ENCODE data around the gene KANSL1.
"Not testable (repeated sequence)": the region's sequence is repeated elsewhere in the genome, so short reads cannot be mapped to it uniquely, and the experiment has no call there.

KANSL1 gene, protein sequence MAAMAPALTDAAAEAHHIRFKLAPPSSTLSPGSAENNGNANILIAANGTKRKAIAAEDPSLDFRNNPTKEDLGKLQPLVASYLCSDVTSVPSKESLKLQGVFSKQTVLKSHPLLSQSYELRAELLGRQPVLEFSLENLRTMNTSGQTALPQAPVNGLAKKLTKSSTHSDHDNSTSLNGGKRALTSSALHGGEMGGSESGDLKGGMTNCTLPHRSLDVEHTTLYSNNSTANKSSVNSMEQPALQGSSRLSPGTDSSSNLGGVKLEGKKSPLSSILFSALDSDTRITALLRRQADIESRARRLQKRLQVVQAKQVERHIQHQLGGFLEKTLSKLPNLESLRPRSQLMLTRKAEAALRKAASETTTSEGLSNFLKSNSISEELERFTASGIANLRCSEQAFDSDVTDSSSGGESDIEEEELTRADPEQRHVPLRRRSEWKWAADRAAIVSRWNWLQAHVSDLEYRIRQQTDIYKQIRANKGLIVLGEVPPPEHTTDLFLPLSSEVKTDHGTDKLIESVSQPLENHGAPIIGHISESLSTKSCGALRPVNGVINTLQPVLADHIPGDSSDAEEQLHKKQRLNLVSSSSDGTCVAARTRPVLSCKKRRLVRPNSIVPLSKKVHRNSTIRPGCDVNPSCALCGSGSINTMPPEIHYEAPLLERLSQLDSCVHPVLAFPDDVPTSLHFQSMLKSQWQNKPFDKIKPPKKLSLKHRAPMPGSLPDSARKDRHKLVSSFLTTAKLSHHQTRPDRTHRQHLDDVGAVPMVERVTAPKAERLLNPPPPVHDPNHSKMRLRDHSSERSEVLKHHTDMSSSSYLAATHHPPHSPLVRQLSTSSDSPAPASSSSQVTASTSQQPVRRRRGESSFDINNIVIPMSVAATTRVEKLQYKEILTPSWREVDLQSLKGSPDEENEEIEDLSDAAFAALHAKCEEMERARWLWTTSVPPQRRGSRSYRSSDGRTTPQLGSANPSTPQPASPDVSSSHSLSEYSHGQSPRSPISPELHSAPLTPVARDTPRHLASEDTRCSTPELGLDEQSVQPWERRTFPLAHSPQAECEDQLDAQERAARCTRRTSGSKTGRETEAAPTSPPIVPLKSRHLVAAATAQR (N-terminal part only)

DNA sequence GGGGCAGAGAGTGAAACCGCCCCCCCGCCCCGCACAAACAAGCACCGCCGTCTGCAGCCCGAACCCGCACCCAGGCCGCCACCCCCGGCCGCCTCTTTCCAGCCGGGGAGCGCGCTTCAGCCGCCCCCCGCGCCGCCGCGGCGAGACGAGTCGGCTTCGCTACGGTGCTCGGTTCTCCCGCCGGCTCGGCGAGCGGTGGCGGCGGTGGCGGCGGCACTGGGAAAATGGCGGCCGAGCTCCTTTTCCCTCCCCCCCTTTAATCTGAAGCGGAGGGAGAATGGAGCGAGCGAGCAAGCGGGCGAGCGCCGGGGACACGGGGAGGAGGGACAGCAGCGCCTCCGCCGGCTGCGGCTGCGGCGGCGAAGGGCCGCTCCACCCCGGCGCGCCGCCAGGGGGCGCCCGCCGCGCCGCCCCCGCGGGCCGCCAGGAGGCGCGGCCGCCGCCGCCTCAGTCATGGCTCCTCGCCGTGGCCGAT lies at the start of gene KANSL1:
KANSL1 (minus strand) TSS at position 279 of the 475 bp plus-strand sequence. CDS start 21,286 bp downstream, outside the sequence.
- DNase-seq (ENCODE audit: low spot score): peak; percentile 95

DNA sequence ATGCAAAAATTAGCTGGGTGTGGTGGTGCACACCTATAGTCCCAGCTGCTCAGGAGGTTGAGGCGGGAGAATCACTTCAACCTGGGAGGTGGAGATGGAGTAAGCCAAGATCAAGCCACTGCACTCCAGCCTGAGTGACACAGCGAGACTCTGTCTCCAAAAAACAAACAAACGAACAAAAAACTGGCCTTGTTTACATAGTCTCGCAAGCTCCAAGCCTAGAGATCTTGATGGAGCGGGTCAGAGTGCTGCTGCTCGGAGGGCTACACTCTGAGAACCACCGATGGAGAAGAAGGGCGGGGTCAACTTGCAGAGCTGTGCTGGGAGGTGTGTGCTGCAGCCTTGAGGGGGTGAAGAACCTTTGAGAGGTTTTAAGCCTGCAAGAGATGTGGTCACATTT lies 38.1 kb upstream of the KANSL1 start:
- DNase-seq (ENCODE audit: low spot score): not testable (repeated sequence)

DNA sequence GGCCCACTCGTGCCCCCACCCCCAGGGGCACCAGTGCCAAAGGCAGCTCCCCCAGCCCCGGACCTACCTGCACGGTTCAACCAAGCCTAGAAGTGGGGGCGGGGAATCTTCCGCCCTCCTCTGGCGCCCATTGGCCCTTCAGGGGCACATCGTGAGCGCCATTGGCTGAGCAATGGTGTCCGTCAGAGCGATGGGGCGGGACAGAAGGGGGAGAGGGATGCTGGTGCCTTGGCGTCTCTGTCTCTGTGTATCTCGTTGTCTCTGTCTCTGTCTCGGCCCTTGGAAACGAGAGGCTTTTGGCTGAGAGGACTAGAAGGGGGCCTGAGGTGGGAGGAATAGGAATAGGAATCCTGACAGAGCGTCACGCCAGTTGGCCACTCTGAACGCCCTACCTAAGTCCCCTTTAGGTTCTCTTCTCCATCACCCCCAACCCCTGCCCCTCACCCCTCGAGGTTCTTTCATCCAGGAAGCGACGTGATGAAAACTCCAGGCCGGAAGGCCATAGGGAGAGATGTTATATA lies 32.1 kb upstream of the KANSL1 start:
- peak; percentile 97 for DNase-seq (ENCODE audit: low spot score)

DNA sequence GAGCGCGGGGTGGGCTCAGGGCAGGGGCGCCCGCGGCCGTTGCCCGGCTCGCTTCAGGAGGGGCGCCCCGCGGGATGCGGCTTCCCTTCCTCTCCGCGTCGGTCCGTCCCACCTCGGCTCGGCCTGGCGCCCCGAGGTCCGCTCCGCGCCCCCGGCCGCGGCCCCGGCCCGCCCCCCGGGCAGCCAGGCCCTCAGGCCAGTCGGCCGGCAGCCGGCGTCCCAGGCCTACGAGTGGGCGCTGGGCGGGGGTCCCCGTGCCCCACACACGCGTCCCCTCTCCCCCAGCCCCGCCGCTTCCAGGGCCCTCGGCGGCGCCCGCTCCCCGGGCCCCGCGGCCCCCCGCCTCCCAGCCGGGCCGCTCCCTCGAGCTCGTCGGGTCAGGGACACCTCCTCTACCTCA lies 31.6 kb upstream of the KANSL1 start:
- DNase-seq (ENCODE audit: low spot score): peak; percentile 16

DNA sequence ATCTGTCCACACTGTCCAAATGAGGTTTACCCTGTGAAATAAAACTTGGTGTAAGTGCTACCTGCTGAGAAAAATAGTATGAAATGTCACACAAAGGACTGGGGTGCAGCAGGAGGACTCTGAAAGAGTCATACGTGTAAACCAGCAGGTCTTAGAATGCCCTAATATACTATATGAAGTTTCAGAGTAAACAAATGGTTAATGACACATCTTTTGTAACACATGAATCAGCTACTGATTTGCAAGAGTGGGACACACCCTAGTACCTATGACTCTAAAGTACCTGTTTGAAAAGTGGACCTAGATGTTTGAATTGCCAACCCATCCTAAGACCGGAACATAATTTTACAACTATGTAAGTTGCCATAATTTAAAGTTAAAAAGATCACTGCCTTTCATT lies 29.8 kb upstream of the KANSL1 start:
- not testable (repeated sequence) for DNase-seq (ENCODE audit: low spot score)

DNA sequence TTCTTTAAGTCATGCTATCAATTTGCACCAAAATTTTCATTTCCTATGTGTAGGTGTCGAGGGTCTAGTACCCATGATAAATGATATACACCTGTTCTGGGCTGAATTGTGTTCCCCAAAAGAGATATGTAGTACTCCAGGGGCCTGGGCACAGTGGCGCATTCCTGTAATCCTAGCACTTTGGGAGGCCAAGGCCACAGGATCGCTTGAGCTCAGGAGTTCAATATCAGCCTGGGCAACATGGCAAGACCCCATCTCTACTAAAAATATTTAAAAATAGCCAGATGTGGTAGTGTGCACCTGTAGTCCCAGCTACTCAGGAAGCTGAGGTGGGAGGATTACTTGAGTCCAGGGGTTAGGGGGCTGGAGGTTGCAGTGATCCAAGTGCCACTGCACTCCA lies 23.5 kb upstream of the KANSL1 start:
- DNase-seq (ENCODE audit: low spot score): no peak

DNA sequence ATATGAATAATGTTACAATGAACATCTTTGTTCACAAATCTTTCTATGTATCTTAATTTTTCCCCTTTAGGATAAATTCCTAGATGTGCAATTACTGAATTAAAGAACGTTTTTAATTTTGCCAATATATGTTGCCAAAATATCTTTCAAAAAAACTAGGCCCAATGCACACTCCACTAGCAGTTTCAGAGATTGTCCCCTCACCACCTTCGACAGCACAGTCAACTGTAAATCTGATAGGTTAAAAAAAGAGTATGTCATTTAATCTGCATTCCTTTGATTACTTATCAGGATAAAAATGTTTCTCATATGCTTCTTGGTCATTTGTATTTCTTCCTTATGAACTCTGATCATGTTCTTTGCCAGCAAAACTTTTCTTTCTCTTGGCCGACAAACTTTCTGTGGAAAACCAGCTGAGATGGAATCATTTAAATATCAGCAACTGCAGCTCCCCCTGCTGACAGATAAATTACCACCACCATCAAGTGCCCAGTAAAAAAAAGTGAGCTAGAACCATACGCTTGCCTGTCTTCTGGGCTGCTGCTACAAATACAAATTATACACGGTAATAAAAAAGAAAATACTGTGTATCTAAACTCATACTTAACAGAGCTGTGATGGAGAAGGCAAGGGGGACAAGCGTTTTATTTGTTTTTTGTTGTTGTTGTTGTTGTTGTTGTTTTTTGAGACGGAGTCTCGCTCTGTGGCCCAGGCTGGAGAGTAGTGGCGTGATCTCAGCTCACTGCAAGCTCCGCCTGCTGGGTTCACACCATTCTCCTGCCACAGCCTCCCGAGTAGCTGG lies 19.6 kb upstream of the KANSL1 start:
- DNase-seq (ENCODE audit: low spot score): peak; percentile 83

DNA sequence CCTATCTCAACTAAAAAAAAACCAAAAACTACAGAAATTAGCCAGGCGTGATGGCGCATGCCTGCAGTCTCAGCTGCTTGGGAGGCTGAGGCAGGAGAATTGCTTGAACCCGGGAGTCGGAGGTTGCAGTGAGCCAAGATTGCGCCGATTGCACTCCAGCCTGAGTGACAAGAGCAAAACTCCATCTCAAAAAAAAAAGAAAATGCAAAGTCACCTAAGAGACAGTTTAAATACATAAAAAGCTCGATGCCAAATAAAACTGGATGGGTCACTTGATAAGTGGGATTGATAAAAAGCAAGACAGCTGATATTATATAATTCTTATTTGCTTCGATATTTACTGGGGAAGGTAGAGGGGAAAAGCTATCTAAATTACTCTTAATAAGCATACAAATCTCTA lies 15.8 kb upstream of the KANSL1 start:
- no peak for DNase-seq (ENCODE audit: low spot score)

DNA sequence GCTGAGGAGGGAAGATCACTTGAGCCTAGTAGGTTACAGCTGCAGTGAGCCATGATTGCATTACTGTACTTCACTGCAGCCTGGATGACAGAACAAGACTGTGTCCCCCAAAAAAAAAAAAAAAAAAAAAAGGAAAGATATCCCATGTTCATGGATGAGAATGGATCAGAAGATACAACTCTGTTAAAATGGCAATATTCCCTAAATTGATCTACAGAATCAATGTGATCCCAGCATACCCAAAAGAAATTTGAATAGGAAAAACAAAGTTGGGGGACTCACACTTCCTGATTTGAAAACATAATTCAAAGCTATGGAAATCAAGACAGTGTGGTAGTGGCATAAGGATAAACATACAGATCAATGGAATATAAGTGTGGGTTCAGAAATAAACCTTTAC lies 12.7 kb upstream of the KANSL1 start:
- DNase-seq (ENCODE audit: low spot score): no peak

DNA sequence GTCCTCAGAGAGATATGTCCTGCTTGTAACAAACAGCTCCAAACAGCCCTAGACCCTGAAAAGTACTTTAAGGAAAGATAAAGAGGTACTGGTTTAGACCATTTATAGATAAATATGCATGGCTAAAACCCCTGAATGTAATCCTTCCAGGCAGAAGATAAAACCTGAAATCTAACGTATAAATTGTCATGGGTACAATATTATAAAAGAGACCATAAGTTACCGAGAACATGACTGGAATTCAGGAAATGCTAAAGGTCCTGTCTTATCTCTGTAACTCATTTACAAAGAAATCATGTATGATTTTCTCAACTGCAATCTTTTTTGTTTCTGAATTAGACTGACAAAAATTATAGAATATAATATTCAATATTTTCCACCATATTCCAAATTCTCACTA lies 9.2 kb upstream of the KANSL1 start:
- no peak for DNase-seq (ENCODE audit: low spot score)

DNA sequence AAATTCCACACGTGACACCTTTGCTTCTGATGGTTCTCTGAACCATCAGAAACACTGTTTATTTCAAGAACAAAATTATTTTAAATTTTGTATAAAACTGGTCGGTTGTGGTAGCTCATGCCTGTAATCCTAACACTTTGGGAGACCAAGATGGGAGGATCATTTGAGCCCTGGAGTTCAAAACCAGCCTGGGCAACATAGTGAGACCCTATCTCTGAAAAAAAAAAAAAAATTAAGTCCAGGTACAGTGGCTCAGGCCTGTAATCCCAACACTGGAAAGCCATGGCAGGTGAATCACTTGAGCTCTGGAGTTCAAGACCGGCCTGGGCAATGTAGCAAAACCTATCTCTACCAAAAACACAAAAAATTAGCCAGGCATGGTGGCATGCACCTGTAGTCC lies 8.3 kb upstream of the KANSL1 start:
- DNase-seq (ENCODE audit: low spot score): no peak

DNA sequence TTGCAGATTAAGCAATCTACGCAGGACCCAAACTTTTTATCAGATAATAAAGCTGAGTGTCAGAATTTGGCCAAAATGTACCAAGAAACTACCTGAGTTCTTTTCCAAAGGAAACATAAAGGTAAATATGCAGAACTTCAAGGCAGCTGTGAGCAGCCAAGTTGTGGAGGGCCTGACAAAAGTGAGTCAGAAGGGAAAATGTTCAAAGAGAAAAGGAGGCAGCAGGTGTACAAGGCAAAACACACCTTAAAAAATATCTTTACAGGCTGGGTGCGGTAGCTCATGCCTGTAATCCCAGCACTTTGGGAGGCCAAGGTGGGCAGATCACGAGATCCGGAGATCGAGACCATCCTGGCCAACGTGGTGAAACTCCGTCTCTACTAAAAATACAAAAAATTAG lies 7.0 kb upstream of the KANSL1 start:
- no peak for DNase-seq (ENCODE audit: low spot score)

DNA sequence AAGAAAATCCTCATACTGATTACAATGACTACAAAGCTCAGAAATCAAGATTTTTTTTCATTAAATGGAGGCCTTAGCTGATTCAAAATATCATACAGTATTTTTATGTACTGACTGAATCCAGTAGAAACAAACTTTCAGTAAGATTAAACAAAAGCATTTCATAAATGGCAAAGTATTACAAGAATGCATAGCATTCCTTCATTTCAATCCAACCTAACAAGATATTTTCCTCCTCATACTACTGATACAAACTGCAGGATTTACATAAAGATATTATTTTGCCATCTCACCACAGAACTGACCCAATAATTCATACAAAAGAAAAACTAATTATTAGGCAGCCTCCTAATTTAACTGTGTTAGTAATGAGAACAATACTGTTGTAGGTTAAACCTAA lies 6.2 kb upstream of the KANSL1 start:
- no peak for DNase-seq (ENCODE audit: low spot score)

DNA sequence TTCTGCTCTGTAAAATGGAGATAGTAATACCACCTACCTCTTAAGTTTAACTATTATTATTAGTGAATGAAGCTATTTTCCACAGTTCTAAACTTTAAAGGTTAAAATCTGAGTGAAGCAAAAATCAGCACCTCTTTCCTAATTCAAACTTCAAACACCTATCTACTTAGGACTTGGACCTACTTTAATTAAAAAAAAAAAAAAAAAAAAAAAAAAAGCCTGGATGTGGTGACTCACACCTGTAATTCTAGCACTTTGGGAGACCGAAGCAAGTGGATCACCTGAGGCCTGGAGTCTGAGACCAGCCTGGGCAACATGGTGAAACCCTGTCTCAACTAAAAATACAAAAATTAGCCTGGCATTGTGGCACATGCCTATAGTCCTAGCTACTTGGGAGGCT lies 5.0 kb upstream of the KANSL1 start:
- no peak for DNase-seq (ENCODE audit: low spot score)

DNA sequence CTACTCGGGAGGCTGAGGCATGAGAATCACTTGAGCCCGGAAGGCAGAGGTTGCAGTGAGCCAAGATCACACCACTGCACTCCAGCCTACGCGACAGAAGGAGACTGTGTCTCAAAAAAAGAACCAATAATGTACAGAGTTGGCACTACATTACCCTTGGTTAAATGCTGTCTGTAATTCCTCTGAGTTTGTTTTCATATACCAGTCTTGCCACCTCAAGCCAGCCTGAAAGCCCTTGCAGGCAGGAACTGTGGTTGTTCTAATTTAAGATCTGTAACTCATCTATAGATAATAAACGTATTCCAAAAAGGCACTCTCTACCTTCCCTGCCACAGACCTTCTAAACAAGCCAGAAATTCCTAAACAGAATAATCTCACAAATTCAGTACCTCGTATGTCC lies 4.3 kb upstream of the KANSL1 start:
- no peak for DNase-seq (ENCODE audit: low spot score)

DNA sequence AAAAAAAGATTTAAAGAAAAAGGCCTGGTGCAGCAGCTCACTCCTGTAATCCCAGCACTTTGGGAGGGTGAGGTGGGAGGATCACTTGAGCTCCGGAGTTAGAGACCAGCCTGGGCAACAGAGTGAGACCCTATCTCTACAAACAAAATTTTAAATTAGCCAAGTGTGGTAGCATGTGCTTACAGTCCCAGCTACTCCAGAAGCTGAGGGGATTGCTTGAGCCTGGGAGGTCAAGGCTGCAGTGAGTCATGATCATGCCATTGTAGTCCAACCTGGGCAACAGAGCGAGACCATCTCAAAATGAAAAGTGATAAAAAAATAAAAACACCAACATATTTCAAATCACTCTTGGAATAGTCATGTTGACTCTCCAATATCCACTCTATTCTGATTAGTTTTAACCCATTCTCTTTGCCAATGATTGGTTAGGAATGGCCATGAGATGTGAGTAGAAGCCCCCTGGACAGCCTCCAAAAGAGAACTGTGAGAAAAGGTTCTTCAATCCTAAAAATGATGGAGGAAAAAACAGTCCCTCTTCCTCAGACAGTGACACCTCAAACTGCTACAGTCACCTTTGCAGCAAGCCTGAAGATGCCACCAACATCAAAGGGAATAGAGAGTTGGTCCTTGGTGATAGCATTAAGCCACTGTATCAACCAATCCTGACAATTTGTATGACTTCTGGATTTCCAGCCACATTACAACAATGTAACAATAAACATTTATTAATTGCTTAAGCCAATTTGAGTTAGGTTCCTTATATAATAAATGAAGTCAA lies 2.9 kb upstream of the KANSL1 start:
- DNase-seq (ENCODE audit: low spot score): no peak

DNA sequence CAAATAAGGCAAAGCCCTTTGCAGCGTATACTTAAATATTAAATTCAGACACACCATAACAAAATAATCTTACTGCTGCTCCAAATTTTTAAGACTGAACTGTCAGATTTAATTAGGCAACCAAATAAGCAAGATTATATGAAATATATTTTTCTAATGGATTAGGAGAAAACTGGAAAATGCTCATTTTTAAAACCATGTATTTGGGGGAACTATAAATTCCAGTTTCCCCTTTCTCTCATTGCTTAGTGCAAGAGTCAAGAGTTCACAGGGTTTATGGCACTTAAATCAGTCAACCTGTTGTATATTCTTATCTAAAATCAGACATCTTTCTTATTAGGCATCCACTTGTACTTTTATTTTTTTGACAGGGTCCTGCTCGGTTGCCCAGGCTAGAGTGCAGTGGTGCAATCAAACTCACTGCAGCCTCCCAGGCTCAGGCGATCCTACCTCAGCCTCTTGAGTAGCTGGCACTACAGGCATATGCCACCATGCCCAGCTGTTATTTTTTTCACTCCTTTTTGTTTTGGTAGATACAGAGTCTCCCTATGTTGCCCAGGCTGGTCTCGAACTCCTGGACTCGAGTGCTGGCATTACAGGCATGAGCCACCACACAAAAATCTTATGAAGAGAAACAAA lies 2.1 kb upstream of the KANSL1 start:
- DNase-seq (ENCODE audit: low spot score): no peak

DNA sequence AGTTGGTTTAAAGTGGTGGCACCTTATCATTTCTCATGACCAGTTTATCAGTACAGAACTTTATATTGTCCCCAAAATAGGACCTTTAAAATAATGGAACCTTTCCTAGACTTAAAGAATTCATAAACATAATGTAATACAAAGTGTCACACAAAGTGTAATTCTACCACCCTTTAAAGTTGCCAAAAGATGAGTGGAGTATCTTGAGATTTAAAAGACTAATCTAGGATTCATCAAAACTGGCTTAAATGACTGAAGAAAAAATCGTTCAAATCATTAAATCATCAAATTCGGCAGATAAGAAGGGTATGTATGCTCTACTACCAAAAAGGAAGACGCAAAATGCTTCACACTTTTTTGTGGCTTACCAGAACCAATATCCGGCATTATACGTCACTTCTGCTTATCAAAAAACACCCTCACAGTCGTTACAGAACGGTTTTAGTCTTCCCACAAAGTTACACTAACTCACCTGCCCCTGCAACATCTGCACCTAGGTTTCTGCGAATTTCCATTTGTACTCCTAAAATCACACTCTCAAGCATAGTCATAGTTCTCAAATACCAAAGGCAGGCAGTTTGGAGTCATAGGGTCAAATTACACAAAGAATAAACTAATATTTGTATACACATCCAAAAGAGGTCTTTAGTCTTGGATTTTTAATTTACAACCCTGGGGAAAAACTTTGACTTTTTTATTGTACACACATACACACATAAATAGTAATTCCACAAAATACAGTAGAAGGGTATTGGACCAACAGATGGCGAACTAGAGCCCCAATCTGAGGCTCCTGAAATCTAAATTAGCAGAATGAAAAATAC lies 1.4 kb upstream of the KANSL1 start:
- peak; percentile 63 for DNase-seq (ENCODE audit: low spot score)
